Activated CD4-positive, alpha-beta T cell treated with anti-CD3 and anti-CD28 coated beads for 24 hours (primary cell): ENCODE data around the gene PUS1.
A peak's percentile ranks its signal among the peaks of the same experiment; 100 is the strongest.
"Not testable (repeated sequence)": the region's sequence is repeated elsewhere in the genome, so short reads cannot be mapped to it uniquely, and the experiment has no call there.

Source experiments
- DNase-seq, 2 donors: peaks; one replicate each; pipeline ENCODE4 v3.0.0-alpha.2; 2020; ENCODE audit warnings: low read depth in 2 of 2

Gene PUS1

DNA sequence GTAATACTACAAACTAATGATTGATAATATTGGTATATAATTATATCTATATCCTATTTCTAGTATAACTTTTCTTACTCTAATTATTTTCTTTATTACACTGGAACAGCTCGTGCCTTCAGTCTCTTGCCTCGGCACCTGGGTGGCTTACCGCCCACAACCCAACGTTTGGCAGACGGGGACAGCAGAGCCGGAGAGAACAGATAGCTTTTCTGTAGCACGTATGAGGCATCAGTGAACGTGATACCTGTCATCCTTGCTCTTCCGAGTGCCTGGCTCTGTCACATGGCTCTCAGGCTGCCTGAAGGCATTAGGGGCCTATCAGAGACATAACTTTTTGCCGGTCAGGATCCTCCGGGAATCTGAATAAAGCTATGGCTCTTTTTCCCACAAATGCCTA is 5.5 kb downstream of the PUS1 start:
- DNase-seq: no peak

DNA sequence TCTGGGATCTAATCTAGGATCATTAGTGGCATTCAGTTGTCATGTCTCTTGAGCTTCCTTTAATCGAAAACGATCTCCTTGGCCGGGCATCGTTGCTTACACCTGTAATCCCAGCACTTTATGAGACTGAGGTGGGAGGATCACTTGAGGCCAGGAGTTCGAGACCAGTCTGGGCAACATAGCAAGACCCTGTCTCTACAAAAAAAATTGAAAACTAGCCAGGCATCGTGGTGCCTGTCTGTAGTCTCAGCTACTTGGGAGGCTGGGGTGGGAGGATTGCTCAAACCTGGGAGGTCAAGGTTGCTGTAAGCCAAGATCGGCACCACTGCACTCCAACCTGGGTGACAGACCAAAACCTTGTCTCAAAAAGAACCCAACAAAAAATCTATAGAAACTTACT is 9.0 kb downstream of the PUS1 start:
- DNase-seq: no peak

DNA sequence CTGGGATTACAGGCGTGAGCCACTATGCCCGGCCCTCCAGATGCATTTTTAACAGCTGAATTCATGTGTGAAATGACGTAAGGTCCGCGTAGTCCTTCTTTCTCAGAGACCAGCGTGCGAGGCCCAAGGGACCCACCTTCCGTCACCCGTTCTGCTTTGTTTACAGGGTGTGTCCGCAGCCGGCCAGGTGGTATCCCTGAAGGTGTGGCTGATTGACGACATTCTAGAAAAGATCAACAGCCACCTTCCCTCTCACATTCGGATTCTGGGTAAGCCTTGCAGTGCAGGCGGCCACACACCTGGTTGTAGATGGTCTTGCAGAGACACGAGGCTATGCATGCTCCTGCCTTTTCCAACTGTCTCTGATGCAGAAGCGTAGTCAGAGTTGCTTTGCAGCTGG is 9.9 kb downstream of the PUS1 start:
- DNase-seq: no peak

DNA sequence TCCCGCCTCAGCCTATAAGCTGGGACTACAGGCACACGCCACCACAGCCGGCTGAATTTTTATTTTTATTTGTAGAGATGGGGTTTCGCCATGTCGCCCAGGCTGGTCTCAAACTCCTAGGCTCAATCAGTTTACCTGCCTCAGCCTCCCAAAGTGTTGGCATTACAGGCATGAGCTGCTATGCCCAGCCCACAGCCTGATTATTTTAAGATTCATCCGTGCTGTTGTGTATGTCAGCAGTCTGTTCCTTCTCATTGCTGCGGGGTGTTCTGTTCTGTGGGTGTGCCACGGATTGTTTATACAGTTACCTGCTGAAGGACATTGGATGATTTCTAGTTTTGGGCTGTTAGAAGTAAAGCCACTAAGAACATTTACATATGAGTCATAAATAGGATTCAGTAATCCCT is 11.1 kb downstream of the PUS1 start:
- DNase-seq: no peak

DNA sequence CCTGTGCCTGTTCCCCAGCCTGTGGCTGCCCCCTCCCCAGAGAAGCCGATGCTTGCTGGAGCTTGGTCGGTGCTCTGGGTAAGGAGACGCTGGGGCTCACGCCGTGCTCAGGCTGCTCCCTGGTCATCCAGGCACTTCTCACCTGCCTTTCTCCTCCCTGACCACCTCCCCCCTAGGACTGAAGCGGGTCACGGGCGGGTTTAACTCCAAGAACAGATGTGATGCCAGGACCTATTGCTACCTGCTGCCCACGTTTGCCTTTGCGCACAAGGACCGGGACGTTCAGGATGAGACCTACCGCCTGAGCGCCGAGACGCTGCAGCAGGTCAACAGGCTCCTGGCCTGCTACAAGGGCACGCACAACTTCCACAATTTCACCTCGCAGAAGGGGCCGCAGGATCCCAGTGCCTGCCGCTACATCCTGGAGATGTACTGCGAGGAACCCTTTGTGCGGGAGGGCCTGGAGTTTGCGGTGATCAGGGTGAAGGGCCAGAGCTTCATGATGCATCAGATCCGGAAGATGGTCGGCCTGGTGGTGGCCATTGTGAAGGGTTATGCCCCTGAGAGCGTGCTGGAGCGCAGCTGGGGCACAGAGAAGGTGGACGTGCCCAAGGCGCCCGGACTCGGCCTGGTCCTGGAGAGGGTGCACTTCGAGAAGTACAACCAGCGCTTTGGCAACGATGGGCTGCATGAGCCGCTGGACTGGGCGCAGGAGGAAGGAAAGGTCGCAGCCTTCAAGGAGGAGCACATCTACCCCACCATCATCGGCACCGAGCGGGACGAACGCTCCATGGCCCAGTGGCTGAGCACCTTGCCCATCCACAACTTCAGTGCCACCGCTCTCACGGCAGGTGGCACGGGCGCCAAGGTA is 12.3 kb downstream of the PUS1 start:
- no peak for DNase-seq

DNA sequence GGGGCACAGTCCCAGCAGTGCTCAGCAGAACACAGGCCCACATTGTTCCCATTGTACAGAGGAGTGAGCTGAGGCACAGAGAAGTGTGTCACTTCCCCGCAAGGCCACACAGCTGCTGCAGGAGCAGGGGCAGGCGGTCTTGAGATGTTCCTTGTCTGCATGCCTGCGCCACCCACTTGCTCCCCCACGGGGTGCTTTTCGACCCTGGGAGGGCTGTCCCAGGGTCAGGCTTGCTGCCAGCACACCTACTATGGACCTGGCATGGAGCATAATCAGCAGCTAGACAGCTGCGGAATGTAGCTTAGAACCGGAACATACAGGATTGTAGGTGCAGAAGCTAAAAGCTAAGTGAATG is 12.9 kb downstream of the PUS1 start:
- no peak for DNase-seq

DNA sequence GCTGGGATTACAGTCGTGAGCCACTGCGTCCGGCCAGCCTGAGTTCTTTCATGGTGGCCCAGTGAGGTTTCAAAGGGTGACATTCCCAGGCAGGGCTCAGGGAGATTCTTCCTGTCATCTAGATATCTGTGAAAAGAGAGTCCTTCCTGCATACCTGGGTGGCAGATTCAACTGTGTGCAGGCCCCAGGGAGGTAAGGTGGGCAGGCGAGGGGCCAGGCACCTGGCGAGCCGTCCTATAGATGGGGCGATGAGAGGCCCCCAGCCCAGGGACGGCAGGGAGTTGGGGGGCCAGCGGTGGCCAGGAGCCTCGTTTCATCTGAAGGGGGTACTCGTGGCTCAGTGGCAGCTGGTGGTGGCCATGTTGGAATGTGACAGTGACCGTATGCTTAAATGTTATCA is 13.6 kb downstream of the PUS1 start:
- no peak for DNase-seq

DNA sequence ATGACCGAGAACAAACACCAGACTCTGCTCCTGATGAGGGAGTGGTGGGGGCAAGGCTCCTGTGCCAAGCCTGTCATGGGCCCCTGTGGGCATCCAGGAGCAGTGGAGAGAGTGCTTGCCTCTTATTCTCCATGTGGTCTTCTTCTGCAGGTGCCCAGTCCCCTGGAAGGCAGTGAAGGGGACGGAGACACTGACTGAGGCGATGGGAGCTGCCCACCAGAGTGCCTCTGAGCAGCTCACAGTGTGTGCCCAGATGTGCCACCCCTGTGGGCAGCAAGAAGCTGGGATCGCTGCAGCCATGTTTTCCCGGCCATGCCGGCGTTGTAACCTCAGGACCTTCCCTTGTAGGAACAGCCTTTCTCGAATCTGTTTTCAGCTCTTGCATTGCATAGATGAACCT is 14.3 kb downstream of the PUS1 start:
- DNase-seq: no peak

DNA sequence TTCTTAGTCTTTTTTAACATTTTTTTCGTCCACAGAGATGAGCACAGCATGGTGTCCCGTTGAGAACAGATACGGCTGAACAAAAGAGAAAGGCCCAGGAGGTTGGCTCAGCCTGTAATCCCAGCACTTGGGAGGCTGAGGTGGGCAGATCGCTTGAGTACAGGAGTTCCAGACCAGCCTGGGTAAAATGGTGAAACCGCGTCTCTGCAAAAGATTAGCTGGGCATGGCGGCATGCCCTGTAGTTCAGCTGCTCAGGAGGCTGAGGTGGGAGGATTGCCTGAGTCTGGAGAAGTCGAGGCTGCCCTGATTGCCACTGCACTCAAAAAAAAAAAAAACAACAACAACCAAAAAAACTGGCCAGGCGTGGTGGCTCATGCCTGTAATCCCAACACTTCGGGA is 14.8 kb downstream of the PUS1 start:
- no peak for DNase-seq

DNA sequence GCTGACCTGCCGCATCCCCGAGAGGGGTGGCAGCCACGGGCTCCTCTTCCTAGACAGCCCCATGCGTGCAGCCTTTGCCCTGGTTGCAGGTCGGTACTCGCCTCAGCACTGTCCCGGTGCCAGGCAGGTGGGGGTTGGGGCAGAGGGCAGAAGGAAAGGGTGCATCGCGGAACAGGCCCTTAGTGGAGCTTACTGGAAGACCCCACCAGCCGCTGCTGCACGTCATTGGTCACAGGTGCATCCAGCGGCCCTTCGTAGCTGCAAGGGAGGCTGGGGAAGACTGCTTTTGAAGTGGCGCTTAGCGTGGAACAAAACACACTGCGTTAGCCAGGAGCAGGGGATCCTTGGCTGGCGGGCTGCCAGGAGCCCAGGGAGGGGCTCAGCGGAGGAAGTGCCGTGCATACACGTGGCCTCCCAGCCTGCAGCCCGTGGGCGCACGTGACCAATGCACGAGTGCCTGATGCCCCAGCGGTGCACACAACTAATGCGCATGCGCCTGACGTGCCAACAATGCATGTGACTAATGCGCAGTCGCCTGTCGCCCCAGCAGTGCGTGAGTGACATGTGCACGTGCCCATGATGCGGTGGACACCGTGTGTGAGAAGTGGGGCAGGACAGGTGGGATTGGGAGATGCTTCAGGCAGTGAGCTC is 15.7 kb downstream of the PUS1 start:
- no peak for DNase-seq

DNA sequence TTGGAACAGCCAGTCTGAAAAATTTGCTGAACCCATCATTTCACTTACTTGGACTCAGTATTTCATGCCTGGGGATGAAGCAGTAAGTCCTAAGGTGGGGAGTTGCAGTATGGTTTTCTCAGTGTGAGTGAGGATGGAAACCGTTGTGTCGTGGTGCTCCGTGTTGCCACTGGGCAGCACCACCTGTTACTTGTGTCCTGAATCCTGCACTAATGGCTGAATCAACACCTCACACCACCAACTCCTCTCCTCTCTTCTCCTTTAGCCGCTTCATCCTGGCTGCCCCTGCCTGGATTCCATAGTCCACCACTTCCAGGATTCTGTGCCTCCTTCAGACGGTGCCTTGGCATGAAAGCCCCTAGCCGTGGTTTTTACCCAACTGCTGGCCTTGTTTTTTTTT is 17.7 kb downstream of the PUS1 start:
- DNase-seq: no peak

DNA sequence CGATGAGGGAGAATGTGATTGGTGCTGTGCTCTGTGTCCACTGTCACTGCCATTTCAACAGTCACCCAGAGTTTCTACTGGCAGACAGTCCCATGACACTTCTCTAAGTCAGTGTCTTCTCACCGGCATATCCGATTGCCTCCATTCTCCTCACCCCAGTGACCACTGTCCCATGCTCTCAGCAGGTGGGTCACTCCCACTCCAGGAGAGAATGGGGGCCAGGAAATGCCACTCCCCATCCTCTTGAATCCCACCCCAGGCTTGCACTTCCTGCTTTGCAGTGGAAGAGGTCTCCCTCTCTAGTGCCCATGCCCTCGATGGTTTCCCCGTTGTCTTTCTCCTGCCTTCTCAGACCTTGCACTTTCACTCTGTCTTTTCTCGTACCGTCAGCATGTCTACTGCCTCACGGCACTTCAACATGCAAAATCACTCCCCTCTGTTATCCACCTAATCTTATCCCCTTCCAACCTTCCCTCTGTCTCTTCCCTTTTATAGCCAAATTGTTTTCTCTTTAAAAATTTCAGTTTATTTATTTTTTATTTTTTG is 18.5 kb downstream of the PUS1 start:
- no peak for DNase-seq

DNA sequence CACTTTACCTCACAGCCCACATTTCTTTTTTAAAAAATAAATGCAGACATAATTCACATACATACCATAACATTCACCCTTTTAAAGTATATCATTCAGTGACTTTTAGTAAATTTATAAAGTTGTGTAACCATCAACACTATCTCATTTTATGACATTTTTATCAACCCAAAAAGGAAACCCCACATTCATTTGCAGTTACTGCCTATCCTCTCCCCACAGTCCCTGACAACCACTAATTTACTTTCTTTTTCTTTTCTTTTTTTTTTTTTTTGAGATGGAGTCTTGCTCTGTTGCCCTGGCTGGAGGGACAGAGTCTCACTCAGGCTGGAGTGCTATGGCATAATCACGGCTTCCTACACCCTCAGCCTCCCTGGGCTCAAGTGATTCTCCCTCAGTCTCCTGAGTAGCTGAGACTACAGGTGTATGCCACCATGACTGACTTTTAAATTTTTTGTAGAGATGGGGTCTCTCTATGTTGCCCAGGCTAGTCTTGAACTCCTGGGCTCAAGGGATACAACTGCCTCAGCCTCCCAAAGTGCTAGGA is 19.2 kb downstream of the PUS1 start:
- DNase-seq: no peak

DNA sequence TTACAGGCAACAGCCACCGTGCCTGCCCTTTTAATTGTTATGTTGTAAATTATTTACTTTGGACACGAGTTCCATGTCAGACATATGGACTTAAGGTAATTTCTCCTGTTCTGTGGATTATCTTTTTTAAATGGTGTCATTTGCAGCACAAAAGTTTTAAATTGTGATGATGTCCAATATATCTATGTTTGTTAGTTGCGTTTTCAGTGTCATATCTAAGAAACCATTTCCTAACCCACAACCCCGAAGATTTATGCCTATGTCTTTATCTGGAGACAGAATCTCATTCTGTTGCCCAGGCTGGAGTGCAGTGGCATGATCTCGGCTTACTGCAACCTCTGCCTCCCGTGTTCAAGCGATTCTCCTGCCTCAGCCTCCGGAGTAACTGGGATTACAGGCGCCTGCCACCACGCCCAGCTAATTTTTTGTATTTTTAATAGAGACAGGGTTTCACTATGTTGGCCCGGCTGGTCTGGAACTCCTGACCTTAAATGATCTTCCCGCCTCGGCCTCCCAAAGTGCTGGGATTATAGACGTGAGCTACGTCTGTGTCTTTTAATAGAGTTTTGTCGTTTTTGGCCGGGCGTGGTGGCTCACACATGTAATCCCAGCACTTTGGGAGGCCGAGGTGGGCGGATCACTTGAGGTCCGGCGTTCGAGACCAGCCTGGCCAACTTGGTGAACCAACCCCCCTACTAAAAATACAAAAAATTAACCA is 19.8 kb downstream of the PUS1 start:
- not testable (repeated sequence) for DNase-seq

DNA sequence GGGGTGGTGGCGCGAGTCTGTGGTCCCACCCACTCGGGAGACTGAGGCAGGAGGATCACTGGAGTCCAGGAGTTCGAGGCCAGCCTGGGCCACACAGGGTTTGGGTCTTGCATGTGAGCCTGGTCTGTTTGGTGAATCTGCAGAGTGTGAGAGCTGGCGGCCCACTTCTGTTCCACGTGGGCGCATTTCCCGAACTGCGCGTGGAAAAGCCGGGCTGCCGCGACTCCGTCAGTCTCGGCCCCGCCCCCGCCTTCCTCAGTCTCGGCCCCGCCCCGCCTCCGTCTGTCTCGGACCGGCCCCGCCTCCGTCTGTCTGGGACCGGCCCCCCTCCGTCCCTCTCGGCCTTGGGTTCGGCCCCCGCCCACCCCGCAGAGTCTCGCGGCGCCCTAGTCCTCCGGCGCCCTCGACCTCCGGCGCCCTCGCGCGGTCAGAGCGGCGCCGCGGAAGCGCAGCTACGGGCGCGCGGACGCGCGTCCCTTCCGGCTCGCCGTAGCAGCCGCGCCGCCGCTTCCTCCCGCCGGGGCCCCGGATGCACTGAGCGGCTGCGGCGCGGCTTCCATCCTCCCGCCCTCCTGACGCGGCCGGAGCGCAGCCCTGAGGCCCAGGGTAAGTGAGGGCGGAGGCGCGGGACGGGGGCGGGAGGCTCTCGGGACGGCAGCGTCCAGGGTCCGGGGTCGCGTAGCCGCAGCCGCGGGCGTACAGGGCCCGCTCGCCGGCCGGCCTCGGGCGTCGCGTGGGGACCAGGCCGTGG is 20.5 kb downstream of the PUS1 start, which contains the start of gene EP400:
TSS of gene EP400 (plus strand) at position 512 of the 751 bp plus-strand sequence. CDS start 10,678 bp downstream, outside the sequence.
- DNase-seq: peak; percentile 91 to 95

DNA sequence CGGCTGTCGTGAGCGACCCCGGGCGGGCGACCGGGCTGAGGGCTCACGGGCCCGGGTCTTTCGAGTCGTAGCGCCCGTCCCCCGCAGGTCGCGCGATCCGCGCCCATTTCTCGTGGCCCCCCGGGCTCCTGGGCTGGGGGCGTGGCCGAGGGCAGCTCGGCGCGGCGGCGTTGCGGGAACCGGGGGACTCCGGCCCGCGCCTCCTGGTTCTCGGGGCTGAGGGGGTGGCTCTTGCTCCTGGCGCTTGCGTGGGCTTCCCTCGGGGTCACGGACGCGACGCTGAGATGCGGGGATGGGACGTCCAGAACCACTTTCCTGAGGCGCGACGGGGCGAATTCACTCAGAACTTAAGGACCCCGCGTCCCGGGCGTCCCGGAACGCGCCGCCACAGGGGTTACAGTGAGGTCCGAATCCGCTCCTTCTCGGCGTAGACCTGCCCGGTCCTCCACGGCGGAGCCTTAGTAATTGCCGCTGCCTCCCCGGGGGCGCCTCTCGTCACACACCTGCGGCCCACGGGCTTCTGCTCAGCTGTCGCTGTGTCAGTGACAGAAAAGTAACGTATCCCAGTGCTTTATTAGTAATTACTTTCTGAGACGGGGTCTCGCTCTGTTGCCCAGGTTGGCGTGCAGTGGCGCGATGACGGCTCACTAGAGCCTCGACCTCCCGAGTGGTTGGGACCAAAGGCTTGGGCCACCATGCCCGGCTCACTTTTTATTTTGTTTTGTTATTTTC is 21.3 kb downstream of the PUS1 start:
- DNase-seq: no peak

DNA sequence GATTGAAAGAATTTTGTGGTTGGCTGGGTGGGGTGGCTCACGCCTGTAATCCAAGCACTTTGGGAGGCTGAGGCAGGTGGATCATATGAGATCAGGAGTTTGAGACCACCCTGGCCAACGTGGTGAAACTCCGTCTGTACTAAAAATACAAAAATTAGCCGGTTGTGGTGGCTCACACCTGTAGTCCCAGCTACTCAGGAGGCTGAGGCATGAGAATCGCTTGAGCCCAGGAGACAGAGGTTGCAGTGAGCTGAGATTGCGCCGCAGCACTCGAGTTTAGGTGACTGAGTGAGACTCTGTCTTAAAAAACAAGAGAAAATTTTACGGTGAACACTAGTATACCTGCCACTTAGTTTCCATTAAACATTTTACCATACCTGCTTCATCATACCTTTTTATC is 24.7 kb downstream of the PUS1 start:
- DNase-seq: not testable (repeated sequence)

DNA sequence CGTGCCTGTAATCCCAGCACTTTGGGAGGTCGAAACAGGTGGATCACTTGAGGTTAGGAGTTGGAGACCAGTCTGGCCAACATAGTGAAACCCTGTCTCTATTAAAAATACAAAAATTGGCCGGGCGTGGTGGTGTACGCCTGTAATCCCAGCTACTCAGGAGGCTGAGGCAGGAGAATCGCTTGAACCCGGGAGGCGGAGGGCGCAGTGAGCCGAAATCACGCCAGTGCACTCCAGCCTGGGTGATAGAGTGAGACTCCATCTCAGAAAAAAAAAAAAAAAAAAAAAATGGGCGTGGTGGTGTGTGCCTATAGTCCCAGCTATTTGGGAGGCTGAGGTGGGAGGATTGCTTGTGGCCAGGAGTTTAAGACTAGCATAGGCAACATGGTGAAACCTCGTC is 25.4 kb downstream of the PUS1 start:
- DNase-seq: not testable (repeated sequence)

DNA sequence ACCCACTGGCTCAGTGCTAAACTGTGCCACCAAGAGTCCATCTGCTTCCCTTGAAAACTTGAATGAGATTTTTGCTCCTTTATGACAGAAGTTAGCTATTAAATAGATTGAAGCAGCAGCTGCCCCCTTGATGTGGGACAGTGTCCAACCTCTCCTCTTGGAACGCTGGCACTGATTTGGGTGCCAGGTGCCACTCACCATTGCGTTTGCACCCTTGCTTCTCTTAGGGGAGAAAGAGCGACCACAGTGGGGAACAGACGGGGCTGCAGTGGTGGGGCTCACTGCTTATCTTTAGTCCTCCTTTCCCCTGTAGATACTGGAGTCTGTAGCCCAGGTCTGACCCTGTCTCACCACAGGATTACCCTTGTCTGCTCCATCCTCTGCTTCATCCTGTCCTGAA is 30.0 kb downstream of the PUS1 start:
- no peak for DNase-seq
